ENCODE data around the gene LRRC28. TPM values are rescaled to one million over a fixed set of nuclear protein-coding genes. Genes with fewer than 3 reads are reported as not detected.

Gene LRRC28
- total RNA-seq, 2 donors from 2014 or later = 18.5 to 26.0 TPM

DNA sequence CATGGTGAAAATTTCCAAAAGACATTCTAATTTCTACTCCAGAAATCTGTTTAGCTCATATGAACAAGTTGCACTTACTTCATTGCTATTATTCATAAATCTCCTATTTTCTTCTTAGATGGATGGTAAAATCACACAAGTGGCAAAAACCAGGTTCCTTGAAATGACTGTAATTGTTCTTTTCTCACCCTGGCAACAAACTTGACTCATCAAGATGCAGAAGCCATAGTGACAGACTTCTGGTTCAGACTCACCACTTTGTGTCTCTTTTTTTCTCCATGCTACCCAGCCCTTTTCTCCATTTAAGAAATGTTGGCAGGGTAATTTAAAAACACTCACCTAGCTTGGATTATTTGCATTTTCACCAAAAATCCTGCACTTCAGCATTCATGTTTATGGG, 82.1 kb downstream of the LRRC28 start:
- H3K4me1 Mint-ChIP-seq = no peaks in the 10 kb centered on the region
- no peak overlapping the region for H3K27ac Mint-ChIP-seq
- H3K27me3 Mint-ChIP-seq = no peaks in the 10 kb centered on the region
- no peaks in the 10 kb centered on the region for H3K36me3 Mint-ChIP-seq (ENCODE audit: low read depth)
- no peak overlapping the region for H3K4me3 Mint-ChIP-seq
- peak; percentile 46 for ATAC-seq (replicated peaks)
- no peaks in the 10 kb centered on the region for H3K9me3 Mint-ChIP-seq

DNA sequence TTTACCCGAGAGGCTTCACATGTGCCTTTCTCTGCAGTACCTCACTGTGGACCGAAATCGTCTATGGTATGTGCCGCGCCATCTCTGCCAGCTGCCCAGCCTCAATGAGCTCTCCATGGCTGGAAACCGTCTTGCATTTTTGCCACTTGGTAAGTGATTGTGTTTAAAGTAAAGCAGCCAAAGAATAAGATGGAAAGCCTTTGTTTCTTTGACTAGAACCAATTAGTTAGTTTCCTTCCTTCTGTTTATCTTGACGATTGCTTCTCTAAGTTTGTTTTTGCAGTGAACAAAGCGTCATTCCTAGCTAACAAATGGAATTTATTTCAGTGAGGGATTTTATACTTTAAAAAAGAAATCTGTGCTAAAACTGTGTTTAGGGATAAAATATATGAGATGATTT, 82.7 kb downstream of the LRRC28 start:
- Mint-ChIP-seq H3K4me3 (no peak overlapping the region), H3K9me3 (no peaks in the 10 kb centered on the region), H3K4me1 (no peaks in the 10 kb centered on the region), H3K36me3 (ENCODE audit: low read depth) (no peaks in the 10 kb centered on the region), H3K27me3 (no peaks in the 10 kb centered on the region), H3K27ac (no peak overlapping the region)
- no peak for ATAC-seq (replicated peaks)

DNA sequence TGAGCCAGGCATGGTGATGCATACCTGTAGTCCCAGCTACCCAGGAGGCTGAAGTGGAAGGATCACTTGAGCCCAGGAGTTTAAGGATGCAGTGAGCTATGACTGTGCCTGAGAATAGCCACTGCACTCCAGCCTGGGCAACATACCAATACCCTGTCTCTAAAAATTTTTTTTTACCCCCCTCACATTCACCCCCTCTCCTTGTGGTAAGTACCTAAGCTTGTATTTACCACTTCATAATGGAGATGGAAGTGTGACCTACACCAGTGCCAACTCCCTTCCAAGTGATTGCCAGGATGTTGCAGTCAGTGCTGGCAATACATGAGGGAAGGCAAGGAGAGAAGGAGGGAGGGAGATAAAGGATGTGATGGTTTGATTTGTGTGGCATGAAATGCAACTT, 84.2 kb downstream of the LRRC28 start:
- H3K9me3 Mint-ChIP-seq = no peaks in the 10 kb centered on the region
- H3K27ac Mint-ChIP-seq = no peak overlapping the region
- H3K27me3 Mint-ChIP-seq = no peaks in the 10 kb centered on the region
- no peaks in the 10 kb centered on the region for H3K4me1 Mint-ChIP-seq
- H3K36me3 Mint-ChIP-seq (ENCODE audit: low read depth) = no peaks in the 10 kb centered on the region
- ATAC-seq (replicated peaks) = no peak
- H3K4me3 Mint-ChIP-seq = no peak overlapping the region

DNA sequence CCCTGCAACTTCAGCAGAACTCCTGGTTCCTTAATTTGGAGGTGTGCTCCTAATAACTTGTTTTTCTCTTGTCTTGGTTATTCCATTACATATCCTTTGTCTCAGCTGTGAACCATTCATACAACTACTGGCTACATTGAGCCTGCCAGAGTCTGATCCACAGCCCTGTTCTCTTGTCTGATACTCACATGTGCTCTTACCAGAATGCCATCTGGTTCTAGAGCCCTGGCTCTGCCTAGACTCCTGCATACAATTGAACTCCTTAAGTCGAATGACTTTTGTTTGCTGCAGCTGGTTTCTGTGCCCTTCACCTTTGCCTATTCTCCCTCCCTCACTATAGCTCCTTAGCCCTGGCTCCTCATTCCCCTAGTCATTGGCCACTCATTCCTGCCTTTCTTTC, 85.5 kb downstream of the LRRC28 start:
- Mint-ChIP-seq H3K9me3 (no peaks in the 10 kb centered on the region), H3K27me3 (no peaks in the 10 kb centered on the region), H3K27ac (no peak overlapping the region), H3K4me1 (no peaks in the 10 kb centered on the region), H3K4me3 (no peak overlapping the region), H3K36me3 (ENCODE audit: low read depth) (no peaks in the 10 kb centered on the region)
- ATAC-seq (replicated peaks) = no peak

DNA sequence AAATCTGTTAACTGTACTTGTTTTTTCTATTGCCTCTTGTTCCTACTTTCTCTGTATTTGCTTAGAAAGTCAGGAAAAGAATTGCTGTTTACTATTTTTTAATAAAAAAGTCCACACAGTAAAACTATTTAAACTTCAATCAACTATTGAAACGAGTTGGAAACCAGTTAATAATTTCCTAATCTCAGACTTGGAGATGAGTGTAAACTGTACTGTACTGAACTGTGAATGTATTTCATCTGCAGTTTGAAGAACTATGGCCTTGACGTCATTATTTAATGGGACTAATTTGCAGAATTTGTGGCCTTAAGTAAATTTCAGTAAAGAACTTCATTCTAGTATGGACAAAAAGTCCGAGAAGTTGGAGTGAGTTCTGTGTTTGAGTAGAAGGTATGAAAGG, 89.1 kb downstream of the LRRC28 start:
- no peak for ATAC-seq (replicated peaks)
- no peaks in the 10 kb centered on the region for H3K9me3 Mint-ChIP-seq
- no peak overlapping the region for H3K4me3 Mint-ChIP-seq
- H3K36me3 Mint-ChIP-seq (ENCODE audit: low read depth) = no peaks in the 10 kb centered on the region
- H3K27me3 Mint-ChIP-seq = no peaks in the 10 kb centered on the region
- no peak overlapping the region for H3K27ac Mint-ChIP-seq
- H3K4me1 Mint-ChIP-seq = no peaks in the 10 kb centered on the region

DNA sequence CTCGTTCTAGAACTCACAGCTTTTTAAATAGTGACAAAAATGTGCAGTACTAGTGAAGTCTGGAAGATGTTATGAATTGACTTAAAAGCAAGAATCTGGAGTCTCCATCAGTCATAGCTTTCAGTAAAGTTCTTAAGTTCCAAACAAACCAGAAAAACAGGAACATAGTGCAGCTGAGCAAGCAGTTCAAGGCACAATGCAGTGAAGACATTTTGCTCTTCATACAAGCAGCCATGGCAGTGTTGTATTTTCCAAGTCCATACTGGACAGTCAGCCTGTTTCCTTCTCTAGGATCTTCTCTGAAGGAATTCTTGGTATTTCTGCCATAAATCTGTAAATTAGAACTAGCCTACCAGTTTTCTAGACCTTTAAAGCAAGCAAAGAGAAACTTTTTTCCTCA, 90.5 kb downstream of the LRRC28 start:
- Mint-ChIP-seq H3K4me3 (no peak overlapping the region), H3K36me3 (ENCODE audit: low read depth) (no peaks in the 10 kb centered on the region), H3K4me1 (no peaks in the 10 kb centered on the region), H3K27ac (peak overlapping the region; percentile 51), H3K9me3 (no peaks in the 10 kb centered on the region), H3K27me3 (no peaks in the 10 kb centered on the region)
- no peak for ATAC-seq (replicated peaks)

DNA sequence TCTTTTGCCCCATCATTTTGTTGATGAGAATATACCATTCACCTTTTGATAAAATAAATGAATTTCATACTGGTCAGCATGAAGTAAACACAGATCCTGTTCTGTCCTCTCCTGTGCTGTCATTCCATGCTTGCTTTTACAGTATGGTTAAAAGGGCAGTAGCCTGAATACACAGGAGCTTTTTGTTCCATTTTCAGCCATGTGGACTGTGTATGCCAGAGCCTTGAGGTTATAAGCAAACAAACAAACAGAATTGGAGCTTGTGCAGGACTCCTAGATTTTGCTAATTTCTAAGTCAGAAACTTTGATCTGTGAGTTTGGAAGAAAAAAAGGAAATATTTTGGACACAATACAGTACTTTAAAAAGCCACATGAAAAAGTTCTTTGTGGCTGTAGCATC, 91.9 kb downstream of the LRRC28 start:
- no peaks in the 10 kb centered on the region for H3K27me3 Mint-ChIP-seq
- H3K4me1 Mint-ChIP-seq = no peaks in the 10 kb centered on the region
- no peaks in the 10 kb centered on the region for H3K9me3 Mint-ChIP-seq
- H3K27ac Mint-ChIP-seq = no peak overlapping the region
- H3K4me3 Mint-ChIP-seq = no peak overlapping the region
- no peak for ATAC-seq (replicated peaks)
- H3K36me3 Mint-ChIP-seq (ENCODE audit: low read depth) = no peaks in the 10 kb centered on the region

DNA sequence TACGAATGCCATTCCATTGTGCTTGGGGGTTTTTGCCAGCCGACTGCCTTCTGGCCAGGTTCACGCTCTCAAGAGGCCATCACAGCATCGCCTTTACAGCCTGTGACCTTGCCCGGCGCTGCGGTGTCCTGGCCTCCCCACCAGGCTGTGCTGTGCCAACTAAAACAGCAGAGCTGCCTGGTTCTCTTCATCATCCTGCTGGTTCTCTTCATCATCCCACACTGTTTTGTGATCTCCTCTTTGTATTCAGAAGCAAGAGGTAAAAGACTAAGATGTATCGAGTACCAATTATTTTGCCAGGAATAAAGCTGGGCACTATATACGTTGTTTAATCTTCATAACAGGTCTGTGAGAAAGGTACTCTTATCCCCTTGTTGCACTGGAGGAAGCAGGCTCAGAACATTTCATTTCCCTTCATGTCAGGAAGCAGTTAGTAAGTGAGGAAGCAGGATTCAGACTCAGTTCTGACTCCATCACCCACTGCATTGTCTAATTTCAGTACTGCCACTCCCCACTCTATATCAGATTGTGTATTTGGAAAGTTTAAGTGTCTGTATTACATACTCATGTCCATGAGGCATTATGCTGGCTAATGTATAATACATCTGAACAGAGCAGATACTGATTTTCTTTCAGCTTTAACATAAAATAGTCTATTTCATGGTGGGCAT, 92.7 kb downstream of the LRRC28 start:
- H3K27ac Mint-ChIP-seq = peak overlapping the region; percentile 58
- H3K36me3 Mint-ChIP-seq (ENCODE audit: low read depth) = no peaks in the 10 kb centered on the region

DNA sequence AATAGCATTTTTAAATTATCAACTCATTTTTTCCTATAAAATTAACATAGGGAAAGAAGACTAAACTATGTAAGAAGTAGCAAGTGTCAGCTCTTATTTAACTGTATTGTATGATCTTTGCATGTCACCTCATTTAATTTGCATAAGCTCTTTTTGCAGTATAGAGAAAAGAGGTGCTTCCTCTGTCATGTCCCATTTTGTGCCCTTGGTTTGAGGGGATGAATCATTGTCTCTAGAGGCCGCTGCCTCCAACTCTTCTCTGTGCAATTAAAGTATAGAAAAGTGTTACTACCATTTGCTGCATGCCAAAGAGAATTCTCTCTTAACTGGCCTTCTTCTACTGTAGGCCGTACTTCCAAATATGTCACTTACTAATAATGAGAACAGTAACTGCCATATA, 93.4 kb downstream of the LRRC28 start:
- peak; percentile 52 for ATAC-seq (replicated peaks)
- Mint-ChIP-seq H3K36me3 (ENCODE audit: low read depth) (peaks cover 5% of the 10 kb centered on the region), H3K4me3 (no peak overlapping the region), H3K4me1 (no peaks in the 10 kb centered on the region), H3K27me3 (no peaks in the 10 kb centered on the region), H3K9me3 (no peaks in the 10 kb centered on the region), H3K27ac (peak overlapping the region; percentile 58)

More for the DNA sequence above, 92.7 kb downstream of the LRRC28 start:
- Mint-ChIP-seq H3K9me3 (no peaks in the 10 kb centered on the region), H3K4me3 (no peak overlapping the region), H3K27me3 (no peaks in the 10 kb centered on the region), H3K4me1 (no peaks in the 10 kb centered on the region)
- ATAC-seq (replicated peaks) = peak; percentile 76

DNA sequence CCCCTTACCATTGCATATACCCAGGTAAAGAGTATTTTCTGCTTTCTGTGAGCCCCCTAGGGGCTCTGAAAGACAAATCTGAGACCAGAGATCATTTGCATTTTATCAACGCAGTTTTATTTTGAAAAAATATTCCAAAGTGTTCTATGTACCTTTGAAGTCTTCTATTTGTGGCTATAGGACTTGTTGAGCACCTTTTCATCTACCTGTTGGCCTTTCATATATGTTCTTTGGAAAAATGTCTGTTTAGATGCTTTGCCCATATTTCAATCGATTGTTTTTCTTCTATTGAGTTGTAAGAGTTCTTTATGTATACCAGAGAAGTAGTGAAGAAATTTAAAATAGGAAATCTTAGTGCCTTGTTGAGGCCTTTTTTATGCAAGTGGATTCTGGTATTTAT, 94.0 kb downstream of the LRRC28 start:
- Mint-ChIP-seq H3K4me1 (no peaks in the 10 kb centered on the region), H3K4me3 (no peak overlapping the region), H3K27me3 (no peaks in the 10 kb centered on the region), H3K36me3 (ENCODE audit: low read depth) (peaks cover 5% of the 10 kb centered on the region), H3K27ac (no peak overlapping the region), H3K9me3 (no peaks in the 10 kb centered on the region)
- no peak for ATAC-seq (replicated peaks)

DNA sequence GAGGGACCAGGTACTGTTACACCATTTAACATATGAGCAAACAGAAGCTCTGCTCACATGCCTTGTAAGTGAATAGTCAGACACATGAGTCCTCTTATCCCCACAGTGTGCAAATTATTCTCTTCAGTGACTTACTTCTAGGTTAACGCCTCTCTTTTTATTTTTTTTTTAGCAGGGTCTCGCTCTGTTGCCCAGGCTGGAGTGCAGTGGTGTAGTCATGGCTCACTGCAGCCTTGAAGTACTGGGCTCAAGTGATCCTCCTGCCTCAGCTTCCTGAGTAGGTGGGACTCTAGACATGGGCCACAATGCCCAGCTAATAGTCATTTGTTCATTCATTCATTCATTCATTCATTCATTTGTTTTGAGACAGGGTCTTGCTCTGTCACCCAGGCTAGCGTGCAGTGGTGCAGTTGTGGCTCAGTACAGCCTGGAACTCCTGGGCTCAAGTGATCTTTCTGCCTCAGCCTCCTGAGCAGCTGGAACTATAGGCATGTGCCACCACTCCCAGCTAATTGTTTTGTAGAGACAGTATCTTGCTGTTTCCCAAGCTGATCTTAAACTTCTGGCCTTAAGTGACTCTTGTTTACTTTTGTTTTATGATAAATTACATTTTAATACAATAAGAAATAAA, 94.7 kb downstream of the LRRC28 start:
- H3K4me3 Mint-ChIP-seq = no peak overlapping the region
- no peak overlapping the region for H3K27ac Mint-ChIP-seq
- no peaks in the 10 kb centered on the region for H3K9me3 Mint-ChIP-seq
- no peaks in the 10 kb centered on the region for H3K27me3 Mint-ChIP-seq
- no peak for ATAC-seq (replicated peaks)
- H3K36me3 Mint-ChIP-seq (ENCODE audit: low read depth) = peaks cover 5% of the 10 kb centered on the region
- H3K4me1 Mint-ChIP-seq = no peaks in the 10 kb centered on the region

DNA sequence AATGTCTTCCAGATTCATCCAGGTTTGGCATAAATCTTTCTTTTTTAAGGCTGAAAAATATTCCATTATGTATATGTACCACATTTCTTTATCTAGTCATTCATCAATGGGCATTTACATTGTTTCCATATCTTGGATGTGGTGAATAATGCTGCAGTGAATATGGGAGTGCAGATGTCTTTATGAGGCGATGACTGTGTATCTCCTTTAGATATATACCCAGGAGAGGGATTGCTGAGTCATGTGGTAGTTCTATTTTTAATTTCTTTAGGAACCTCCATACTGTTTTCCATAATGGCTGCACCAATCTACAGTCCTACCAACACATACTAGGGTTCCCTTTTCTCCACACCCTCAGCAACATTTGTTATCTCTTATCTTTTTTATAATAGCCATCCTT, 96.3 kb downstream of the LRRC28 start:
- no peaks in the 10 kb centered on the region for H3K4me1 Mint-ChIP-seq
- no peaks in the 10 kb centered on the region for H3K27me3 Mint-ChIP-seq
- no peak overlapping the region for H3K27ac Mint-ChIP-seq
- H3K9me3 Mint-ChIP-seq = no peaks in the 10 kb centered on the region
- ATAC-seq (replicated peaks) = no peak
- no peak overlapping the region for H3K4me3 Mint-ChIP-seq
- peaks cover 5% of the 10 kb centered on the region for H3K36me3 Mint-ChIP-seq (ENCODE audit: low read depth)

DNA sequence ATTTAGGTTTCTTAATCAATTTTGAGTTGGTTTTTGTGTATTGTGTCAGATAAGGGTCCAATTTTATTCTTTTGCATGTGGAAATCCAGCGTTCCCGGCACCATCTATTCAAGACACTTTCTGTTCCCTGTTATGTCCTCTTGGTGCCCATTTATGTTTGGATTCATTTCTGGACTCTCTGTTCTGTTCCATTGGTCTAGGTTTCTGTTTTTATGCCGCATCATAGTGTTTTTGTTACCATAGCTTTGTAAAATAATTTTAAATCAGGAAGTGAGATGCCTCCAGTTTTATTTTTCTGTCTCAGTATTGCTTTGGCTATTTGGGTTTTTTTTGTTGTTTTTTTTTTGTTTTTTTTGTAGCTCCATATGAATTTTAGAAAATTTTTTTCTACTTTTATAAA, 97.1 kb downstream of the LRRC28 start:
- no peak for ATAC-seq (replicated peaks)
- H3K4me3 Mint-ChIP-seq = no peak overlapping the region
- H3K4me1 Mint-ChIP-seq = no peaks in the 10 kb centered on the region
- no peaks in the 10 kb centered on the region for H3K27me3 Mint-ChIP-seq
- no peak overlapping the region for H3K27ac Mint-ChIP-seq
- no peaks in the 10 kb centered on the region for H3K9me3 Mint-ChIP-seq
- H3K36me3 Mint-ChIP-seq (ENCODE audit: low read depth) = peaks cover 12% of the 10 kb centered on the region

DNA sequence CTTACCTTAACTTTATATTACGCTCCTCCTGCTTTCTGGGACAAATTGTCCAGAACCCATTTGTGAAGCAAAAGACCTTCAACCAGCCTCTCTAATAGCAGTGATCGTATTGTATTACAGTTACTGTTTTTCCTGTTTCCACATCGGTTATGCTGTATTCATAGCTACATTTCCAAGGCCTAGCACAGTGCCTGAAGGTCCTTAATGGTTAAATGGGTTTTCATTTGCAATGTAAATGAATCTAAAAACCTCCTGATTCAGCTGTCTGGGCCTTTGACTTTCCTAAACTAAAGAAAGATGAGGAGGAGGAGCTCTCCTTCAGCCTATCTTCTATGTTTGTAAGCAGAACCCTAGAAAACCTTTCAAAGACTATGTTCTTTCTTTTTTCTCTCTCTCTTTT, 99.1 kb downstream of the LRRC28 start:
- no peaks in the 10 kb centered on the region for H3K27me3 Mint-ChIP-seq
- H3K4me1 Mint-ChIP-seq = no peaks in the 10 kb centered on the region
- no peak for ATAC-seq (replicated peaks)
- H3K27ac Mint-ChIP-seq = no peak overlapping the region
- H3K9me3 Mint-ChIP-seq = no peaks in the 10 kb centered on the region
- peaks cover 15% of the 10 kb centered on the region for H3K36me3 Mint-ChIP-seq (ENCODE audit: low read depth)
- H3K4me3 Mint-ChIP-seq = no peak overlapping the region

DNA sequence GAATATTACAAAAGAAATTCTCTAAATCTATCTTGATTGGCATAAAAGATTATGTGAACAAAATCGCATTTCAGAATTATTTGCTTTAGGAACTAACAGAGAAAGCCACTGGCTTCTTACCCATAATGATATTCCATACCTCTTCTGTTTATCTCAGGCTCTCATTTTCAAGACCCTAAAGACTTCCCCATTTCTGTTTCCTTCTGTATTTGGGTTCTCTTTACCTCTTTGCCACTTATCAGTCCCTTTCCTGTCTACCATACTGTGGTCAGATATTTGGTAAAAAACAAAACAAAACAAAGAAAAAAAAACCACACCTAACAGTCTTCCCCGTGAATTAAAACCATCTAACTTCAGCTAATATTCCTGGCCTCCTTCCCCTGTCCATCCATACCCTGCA, 108.5 kb downstream of the LRRC28 start:
- no peaks in the 10 kb centered on the region for H3K27me3 Mint-ChIP-seq
- H3K9me3 Mint-ChIP-seq = no peaks in the 10 kb centered on the region
- peaks cover 35% of the 10 kb centered on the region for H3K36me3 Mint-ChIP-seq (ENCODE audit: low read depth)
- no peak overlapping the region for H3K27ac Mint-ChIP-seq
- no peaks in the 10 kb centered on the region for H3K4me1 Mint-ChIP-seq
- H3K4me3 Mint-ChIP-seq = no peak overlapping the region
- ATAC-seq (replicated peaks) = no peak
